HUDEP-2 (cell line): ENCODE results near the gene DCAF17.
A peak's percentile ranks its signal among the peaks of the same experiment; 100 is the strongest.
"Not testable (repeated sequence)": the region's sequence is repeated elsewhere in the genome, so short reads cannot be mapped to it uniquely, and the experiment has no call there.

Experiments
- DNase-seq, 76 experiments: peaks; one replicate each; lab custom pipeline; 2025; ENCODE audit not compliant: unreplicated experiment in 76 of 76; lab: John Stamatoyannopoulos, UW

Gene DCAF17

GRCh38 chr2:171509945-171510731 lies 76.1 kb downstream of the DCAF17 start:
- no peak for DNase-seq

GRCh38 chr2:171512014-171512413 lies 78.0 kb downstream of the DCAF17 start:
- no peak for DNase-seq

- DNase-seq, result peak in 3 of 76 experiments; percentile 6 to 42 (median 37)
Observed at GRCh38 chr2:171512683-171513195, 78.7 kb downstream of the DCAF17 start.

- peak in 69 of 76 experiments; percentile 10 to 90 (median 56) for DNase-seq
Observed at GRCh38 chr2:171513719-171514160, 79.7 kb downstream of the DCAF17 start.

GRCh38 chr2:171514908-171515582 lies 81.0 kb downstream of the DCAF17 start:
- peak in 2 of 76 experiments; percentile 13 to 22 for DNase-seq

GRCh38 chr2:171515672-171516298 lies 81.8 kb downstream of the DCAF17 start:
- DNase-seq, result no peak

- no peak for DNase-seq
Observed at GRCh38 chr2:171516793-171517192, 82.8 kb downstream of the DCAF17 start.

- no peak for DNase-seq
Observed at GRCh38 chr2:171520471-171520870, 86.4 kb downstream of the DCAF17 start.

GRCh38 chr2:171521361-171522051 lies 87.5 kb downstream of the DCAF17 start:
- DNase-seq, result peak in 30 of 76 experiments; percentile 5 to 66 (median 28)

- DNase-seq, result peak in 74 of 76 experiments; percentile 23 to 95 (median 88)
Observed at GRCh38 chr2:171522052-171522787, 88.2 kb downstream of the DCAF17 start, which contains the start of gene CYBRD1. Gene CYBRD1, plus strand, starts transcription at chr2:171522474. Its CDS starts 72 bp downstream, at chr2:171522546.

GRCh38 chr2:171522788-171523087 lies 88.7 kb downstream of the DCAF17 start:
- DNase-seq, result peak in 20 of 76 experiments; percentile 7 to 74 (median 34)

GRCh38 chr2:171523088-171524017 lies 89.3 kb downstream of the DCAF17 start:
- peak in 57 of 76 experiments; percentile 5 to 74 (median 44) for DNase-seq

- DNase-seq, result no peak
Observed at GRCh38 chr2:171524018-171524401, 90.0 kb downstream of the DCAF17 start.

- DNase-seq, result peak in 34 of 76 experiments; percentile 2 to 47 (median 16)
Observed at GRCh38 chr2:171529914-171530313, 95.9 kb downstream of the DCAF17 start.

GRCh38 chr2:171530378-171530777 lies 96.4 kb downstream of the DCAF17 start:
- DNase-seq, result no peak

- not testable (repeated sequence) for DNase-seq
Observed at GRCh38 chr2:171530859-171531258, 96.8 kb downstream of the DCAF17 start.

GRCh38 chr2:171531291-171531690 lies 97.3 kb downstream of the DCAF17 start:
- DNase-seq, result no peak

GRCh38 chr2:171531836-171532450 lies 97.9 kb downstream of the DCAF17 start:
- no peak for DNase-seq
